Brain microvascular endothelial cell (primary cell): Measurements from ENCODE around the gene SCN4A.
"Not testable (repeated sequence)": the region's sequence is repeated elsewhere in the genome, so short reads cannot be mapped to it uniquely, and the experiment has no call there.

Source experiments
- DNase-seq: peaks from one replicate; pipeline ENCODE4 v3.0.0-alpha.2; 2020
- H3K27ac ChIP-seq: fragments of 250-450 bp; sonication (Bioruptor Pico); 2 replicates; pipeline ENCODE4 v1.5.1; 2020; ENCODE audit warnings: mild to moderate bottlenecking, moderate library complexity
- H3K27me3 ChIP-seq: fragments of 250-450 bp; sonication (Bioruptor Pico); replicated peaks from 2 replicates; pipeline ENCODE4 v1.5.1; 2020; ENCODE audit warnings: mild to moderate bottlenecking
- H3K36me3 ChIP-seq: fragments of 250-450 bp; sonication (Bioruptor Pico); replicated peaks from 2 replicates; pipeline ENCODE4 v1.5.1; 2020; ENCODE audit warnings: mild to moderate bottlenecking
- H3K4me3 ChIP-seq: 2 replicates; pipeline ENCODE4 v1.5.1; 2011; ENCODE audit warnings: low read depth, mild to moderate bottlenecking, control low read depth, low read length, moderate library complexity
- in situ Hi-C: cut with HindIII; loops from 2 replicates; pipeline ENCODE4 v1.10.0; 2017; ENCODE audit warnings: low sequenced_read_pairs, low pct_ligation_motif_present
- TF ChIP-seq, protein P1 (sequence below): IDR thresholded peaks from 2 replicates; pipeline ENCODE4 v1.5.1; 2011; ENCODE audit warnings: low read depth, mild to moderate bottlenecking, moderate library complexity, low read length, control low read depth, inconsistent platforms; ENCODE audit errors: missing control alignments

The SCN4A gene

DNA sequence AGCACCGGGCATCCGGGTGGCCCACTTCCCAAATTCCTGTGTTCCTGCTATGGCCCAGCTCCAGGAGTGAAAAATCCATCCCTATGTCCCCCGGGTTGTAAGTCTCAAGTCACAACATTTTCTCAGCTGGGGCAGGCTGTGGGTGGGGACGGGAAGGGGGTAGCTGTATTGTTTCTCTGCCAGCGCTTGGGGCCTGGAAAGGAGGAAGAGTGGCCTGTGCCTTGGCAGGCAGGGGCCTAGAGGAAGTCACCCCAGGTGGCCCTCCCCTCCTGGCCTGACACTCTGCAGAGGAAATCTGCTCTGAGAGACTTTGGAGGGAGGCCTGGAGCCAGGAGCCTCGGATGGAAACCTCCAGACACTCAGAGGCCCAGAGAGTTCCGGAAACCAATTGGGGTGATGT lies 10.6 kb upstream of the SCN4A start:
- Histone ChIP-seq H3K27ac (no peak overlapping the region), H3K36me3 (no peaks in the 10 kb centered on the region), H3K27me3 (no peaks in the 10 kb centered on the region), H3K4me3 (no peak overlapping the region)
- TF ChIP-seq, protein P1, sequence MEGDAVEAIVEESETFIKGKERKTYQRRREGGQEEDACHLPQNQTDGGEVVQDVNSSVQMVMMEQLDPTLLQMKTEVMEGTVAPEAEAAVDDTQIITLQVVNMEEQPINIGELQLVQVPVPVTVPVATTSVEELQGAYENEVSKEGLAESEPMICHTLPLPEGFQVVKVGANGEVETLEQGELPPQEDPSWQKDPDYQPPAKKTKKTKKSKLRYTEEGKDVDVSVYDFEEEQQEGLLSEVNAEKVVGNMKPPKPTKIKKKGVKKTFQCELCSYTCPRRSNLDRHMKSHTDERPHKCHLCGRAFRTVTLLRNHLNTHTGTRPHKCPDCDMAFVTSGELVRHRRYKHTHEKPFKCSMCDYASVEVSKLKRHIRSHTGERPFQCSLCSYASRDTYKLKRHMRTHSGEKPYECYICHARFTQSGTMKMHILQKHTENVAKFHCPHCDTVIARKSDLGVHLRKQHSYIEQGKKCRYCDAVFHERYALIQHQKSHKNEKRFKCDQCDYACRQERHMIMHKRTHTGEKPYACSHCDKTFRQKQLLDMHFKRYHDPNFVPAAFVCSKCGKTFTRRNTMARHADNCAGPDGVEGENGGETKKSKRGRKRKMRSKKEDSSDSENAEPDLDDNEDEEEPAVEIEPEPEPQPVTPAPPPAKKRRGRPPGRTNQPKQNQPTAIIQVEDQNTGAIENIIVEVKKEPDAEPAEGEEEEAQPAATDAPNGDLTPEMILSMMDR: no peak
- DNase-seq: no peak
- in situ Hi-C loops: no loop called here

GRCh38 chr17:63982641-63983040 lies 9.9 kb upstream of the SCN4A start:
- in situ Hi-C loops, H3K27ac ChIP-seq, H3K4me3 ChIP-seq, H3K36me3 ChIP-seq, H3K27me3 ChIP-seq, DNase-seq: not testable (repeated sequence)

- in situ Hi-C loops: no loop called here
- no peak overlapping the region for H3K27ac ChIP-seq
- H3K27me3 ChIP-seq: no peaks in the 10 kb centered on the region
- H3K4me3 ChIP-seq: no peak overlapping the region
- no peak for DNase-seq
- TF ChIP-seq, protein P1: no peak
- H3K36me3 ChIP-seq: no peaks in the 10 kb centered on the region
Measured at GRCh38 chr17:63978272-63979200, 5.8 kb upstream of the SCN4A start.

DNA sequence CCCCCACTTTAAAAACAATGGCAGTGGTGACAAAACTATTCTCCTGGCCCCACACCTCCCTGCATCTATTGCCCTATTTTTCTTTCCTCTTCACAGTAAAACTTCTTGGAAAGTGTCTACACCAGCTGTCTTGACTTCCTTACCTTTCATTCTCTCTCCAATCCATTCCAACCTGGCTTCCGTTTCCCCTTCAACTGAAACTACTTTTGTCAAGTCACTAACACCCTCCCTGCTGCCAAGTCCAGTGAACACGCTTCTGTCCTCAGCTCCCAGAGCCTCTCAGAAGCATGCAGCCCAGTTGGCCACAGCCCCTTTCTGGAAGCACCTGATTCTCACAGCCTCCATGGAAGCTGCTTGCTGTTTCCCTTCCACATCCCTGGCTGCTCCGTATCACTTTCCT lies 4.0 kb upstream of the SCN4A start:
- Histone ChIP-seq H3K36me3 (no peaks in the 10 kb centered on the region), H3K4me3 (no peak overlapping the region), H3K27ac (no peak overlapping the region), H3K27me3 (no peaks in the 10 kb centered on the region)
- in situ Hi-C loops: no loop called here
- DNase-seq: no peak
- TF ChIP-seq, protein P1: no peak

DNA sequence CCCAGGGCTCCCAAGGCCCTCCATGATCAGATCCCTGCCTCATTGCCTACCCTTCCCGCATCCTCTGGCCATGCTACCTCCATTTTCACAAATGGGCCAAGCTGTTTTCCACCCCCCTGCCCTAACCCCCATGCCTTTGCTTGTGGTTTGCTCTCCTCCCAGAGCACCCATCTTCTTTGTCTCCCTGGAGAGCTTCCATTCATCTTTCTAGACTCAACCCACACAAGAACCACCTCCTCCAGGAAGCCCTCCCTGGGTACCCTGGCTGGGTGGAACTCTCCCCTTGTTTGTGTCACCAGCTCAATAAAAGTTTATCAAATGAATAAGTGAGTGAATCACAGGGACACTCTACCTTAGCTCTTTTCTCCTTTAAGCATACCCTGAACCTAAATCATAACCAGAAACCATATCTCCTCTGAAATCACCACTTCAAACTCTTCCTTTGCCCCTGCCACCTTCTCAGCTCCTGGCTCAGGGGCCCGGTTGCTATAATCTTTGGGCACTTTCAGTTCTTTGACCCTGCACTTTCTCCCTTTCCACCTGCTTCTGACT lies 2.9 kb upstream of the SCN4A start:
- Histone ChIP-seq H3K36me3 (no peaks in the 10 kb centered on the region), H3K4me3 (no peak overlapping the region), H3K27ac (no peak overlapping the region), H3K27me3 (no peaks in the 10 kb centered on the region)
- TF ChIP-seq, protein P1: no peak
- in situ Hi-C loops: no loop called here
- DNase-seq: no peak

DNA sequence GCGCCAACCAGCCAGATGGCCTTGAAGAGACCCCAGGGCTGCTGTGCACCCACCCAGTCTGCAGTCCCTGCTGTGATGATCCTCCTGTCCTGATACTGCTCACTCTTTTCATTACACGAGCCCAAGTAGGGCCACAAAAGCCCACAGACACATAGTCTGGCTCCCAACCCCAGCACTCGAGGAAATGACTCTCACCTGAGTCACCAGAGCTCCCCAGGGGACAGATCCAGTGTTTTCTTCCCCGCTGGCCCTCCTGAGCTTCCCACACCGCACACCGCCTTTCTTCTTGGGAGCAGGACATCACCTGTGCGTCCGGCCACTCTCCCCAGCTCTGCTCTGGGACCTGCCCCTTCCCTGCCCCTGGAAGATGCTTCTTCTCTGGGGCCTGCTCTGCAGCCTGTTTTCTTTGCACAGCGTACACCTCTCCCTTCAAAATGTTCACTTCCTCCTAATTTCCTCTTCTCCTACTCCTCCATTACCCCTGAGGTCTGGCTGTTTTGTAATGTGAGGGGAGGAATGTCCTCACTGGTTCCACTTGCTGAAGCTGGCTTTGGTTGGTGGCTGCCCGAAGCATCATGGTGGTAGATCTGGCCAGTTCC lies 2.0 kb upstream of the SCN4A start:
- peak; percentile 49 for DNase-seq
- in situ Hi-C loops: no loop called here
- TF ChIP-seq, protein P1: no peak
- no peak overlapping the region for H3K27ac ChIP-seq
- H3K4me3 ChIP-seq: no peak overlapping the region
- H3K27me3 ChIP-seq: no peaks in the 10 kb centered on the region
- no peaks in the 10 kb centered on the region for H3K36me3 ChIP-seq
